Measurements from ENCODE around the gene CBL.
A peak's percentile ranks its signal among the peaks of the same experiment; 100 is the strongest.

CBL gene

GRCh38 chr11:119351232-119351631, 145.1 kb downstream of the CBL start:
- H3K4me3 ChIP-seq (ENCODE audit: low read depth, low read length), result no peak overlapping the region
- DNase-seq (ENCODE audit: low read depth), result no peak
- TF ChIP-seq, protein P1, sequence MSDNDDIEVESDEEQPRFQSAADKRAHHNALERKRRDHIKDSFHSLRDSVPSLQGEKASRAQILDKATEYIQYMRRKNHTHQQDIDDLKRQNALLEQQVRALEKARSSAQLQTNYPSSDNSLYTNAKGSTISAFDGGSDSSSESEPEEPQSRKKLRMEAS (IDR thresholded peaks at IDR 0.05; ENCODE audit: low read depth, low read length), result no peak
- TF ChIP-seq CTCF (IDR thresholded peaks at IDR 0.05; ENCODE audit: low read depth, low read length) (no peak), MYC (IDR thresholded peaks at IDR 0.05; ENCODE audit: low read depth, low read length) (no peak), POLR2A (IDR thresholded peaks at IDR 0.05; ENCODE audit: extremely low read depth, insufficient read length) (no peak)

DNA sequence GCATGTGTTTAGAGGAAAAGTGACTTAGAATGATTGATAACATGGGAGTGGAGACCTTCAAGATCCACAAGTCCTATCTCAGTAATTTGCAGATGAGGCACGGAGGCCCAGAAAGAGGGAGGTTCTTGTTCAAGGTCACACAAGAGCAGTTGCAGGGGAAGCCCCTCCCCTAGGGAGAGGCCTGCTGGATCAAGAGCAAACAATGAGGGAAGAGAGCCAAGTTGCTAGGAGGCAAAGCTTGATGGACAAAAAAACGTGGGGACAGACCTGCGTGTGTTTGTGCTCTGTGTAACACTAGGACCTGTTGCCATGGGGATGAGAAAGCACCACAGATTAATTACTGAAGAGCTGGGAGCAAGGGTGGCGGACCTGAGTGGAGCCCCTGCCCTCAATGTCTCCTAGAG, 146.7 kb downstream of the CBL start:
- no peak for DNase-seq (ENCODE audit: low read depth)
- TF ChIP-seq MYC (IDR thresholded peaks at IDR 0.05; ENCODE audit: low read depth, low read length) (no peak), CTCF (IDR thresholded peaks at IDR 0.05; ENCODE audit: low read depth, low read length) (no peak), POLR2A (IDR thresholded peaks at IDR 0.05; ENCODE audit: extremely low read depth, insufficient read length) (no peak)
- TF ChIP-seq, protein P1 (IDR thresholded peaks at IDR 0.05; ENCODE audit: low read depth, low read length), result no peak

DNA sequence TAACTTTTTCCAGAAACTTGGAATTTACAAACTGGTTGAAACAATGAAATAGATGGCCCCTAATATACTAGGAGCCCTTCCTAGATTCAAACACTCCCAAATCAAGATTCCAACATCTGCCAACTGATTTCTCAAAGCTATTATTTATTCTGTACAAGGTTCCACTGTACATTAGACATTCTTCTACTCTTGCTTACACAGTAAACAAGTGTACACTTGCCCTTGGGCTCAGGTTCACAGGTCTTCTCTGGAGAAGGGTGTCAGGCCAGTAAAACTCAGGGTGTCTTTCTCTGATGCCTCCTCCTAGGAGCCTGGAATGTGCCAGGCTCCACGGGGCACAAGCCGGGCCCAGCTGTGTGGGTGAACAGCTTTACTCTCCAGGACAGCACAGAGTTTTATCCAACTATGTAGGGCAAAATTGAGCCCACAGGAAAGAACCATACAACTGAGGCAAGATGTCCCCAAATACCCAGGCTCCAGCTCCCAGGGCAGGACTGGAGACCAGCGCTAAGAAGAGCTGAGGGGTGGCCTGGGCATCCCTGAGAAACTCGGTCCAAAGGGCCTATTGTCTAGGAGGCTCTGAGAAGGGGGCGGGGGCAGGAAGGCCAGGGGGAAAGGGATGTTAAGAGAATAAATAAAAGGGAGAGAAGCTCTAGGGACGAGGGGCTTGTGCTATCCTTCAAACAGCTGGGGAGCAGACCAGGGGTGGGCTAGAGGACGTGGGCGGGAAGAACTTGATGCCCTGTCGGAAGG, 149.1 kb downstream of the CBL start:
- H3K4me3 ChIP-seq (ENCODE audit: low read depth, low read length), result no peak overlapping the region
- DNase-seq (ENCODE audit: low read depth), result no peak
- TF ChIP-seq POLR2A (IDR thresholded peaks at IDR 0.05; ENCODE audit: extremely low read depth, insufficient read length) (no peak), MYC (IDR thresholded peaks at IDR 0.05; ENCODE audit: low read depth, low read length) (no peak), CTCF (IDR thresholded peaks at IDR 0.05; ENCODE audit: low read depth, low read length) (no peak)
- TF ChIP-seq, protein P1 (IDR thresholded peaks at IDR 0.05; ENCODE audit: low read depth, low read length), result no peak

More for the DNA sequence above, 146.7 kb downstream of the CBL start:
- H3K4me3 ChIP-seq (ENCODE audit: low read depth, low read length), result no peak overlapping the region

GRCh38 chr11:119356349-119357031, 150.4 kb downstream of the CBL start:
- H3K4me3 ChIP-seq (ENCODE audit: low read depth, low read length), result peak overlapping the region; percentile 60
- DNase-seq (ENCODE audit: low read depth), result peak; percentile 82
- TF ChIP-seq MYC (IDR thresholded peaks at IDR 0.05; ENCODE audit: low read depth, low read length) (peak; percentile 36; the same call in 1 of the 2 replicates), POLR2A (IDR thresholded peaks at IDR 0.05; ENCODE audit: extremely low read depth, insufficient read length) (no peak), CTCF (IDR thresholded peaks at IDR 0.05; ENCODE audit: low read depth, low read length) (peak; percentile 82)

DNA sequence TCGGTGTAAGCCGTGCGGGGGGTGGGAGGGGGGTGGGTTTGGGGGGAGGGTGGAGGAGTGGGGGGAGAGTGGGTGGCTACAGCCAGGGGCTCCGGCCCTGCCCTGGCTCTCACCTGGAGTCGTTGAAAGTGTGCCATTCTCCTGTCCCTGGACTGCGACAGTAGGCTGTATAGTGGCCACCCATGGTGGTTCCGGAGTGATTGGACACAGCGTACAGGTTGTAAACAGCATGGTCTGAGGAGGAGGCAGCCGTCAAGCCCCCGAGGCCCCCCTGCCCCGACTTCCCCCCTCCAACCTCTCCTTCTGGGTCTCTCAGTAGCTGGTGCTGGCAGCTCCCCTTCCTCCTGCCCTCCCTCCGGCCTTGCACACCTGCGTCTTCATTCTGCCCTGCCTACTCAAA, 150.9 kb downstream of the CBL start:
- no peak for DNase-seq (ENCODE audit: low read depth)
- H3K4me3 ChIP-seq (ENCODE audit: low read depth, low read length), result no peak overlapping the region
- TF ChIP-seq POLR2A (IDR thresholded peaks at IDR 0.05; ENCODE audit: extremely low read depth, insufficient read length) (no peak), MYC (IDR thresholded peaks at IDR 0.05; ENCODE audit: low read depth, low read length) (no peak), CTCF (IDR thresholded peaks at IDR 0.05; ENCODE audit: low read depth, low read length) (no peak)
- TF ChIP-seq, protein P1 (IDR thresholded peaks at IDR 0.05; ENCODE audit: low read depth, low read length), result no peak
